Liver (tissue), 9 donors: ENCODE data around the gene DCUN1D3. TPM values are rescaled to one million over a fixed set of nuclear protein-coding genes. Genes with fewer than 3 reads are reported as not detected.

Source experiments
- DNase-seq: peaks from one replicate; pipeline ENCODE4 v3.0.0-alpha.2; 2017; ENCODE audit warnings: low spot score
- H3K27ac ChIP-seq, 2 donors: one replicate each; pipeline ENCODE4 v1.7.0; 2013; ENCODE audit warnings: inconsistent platforms in 2 of 2, low read length in 2 of 2, control low read depth in 1 of 2, low read depth in 1 of 2, mild to moderate bottlenecking in 1 of 2
- H3K27me3 ChIP-seq, 4 donors: one replicate each; pipeline versions ENCODE4 v1.6.1 to v1.7.0; 2013; ENCODE audit warnings: low read length in 3 of 4, inconsistent platforms in 1 of 4, mild to moderate bottlenecking in 1 of 4, moderate library complexity in 1 of 4; ENCODE audit not compliant: control insufficient read depth in 4 of 4, insufficient read depth in 4 of 4
- H3K36me3 ChIP-seq, 4 donors: one replicate each; pipeline versions ENCODE4 v1.6.1 to v1.7.0; 2013; ENCODE audit warnings: low read length in 3 of 4, mild to moderate bottlenecking in 3 of 4, low read depth in 1 of 4, moderate library complexity in 1 of 4; ENCODE audit not compliant: control insufficient read depth in 4 of 4, insufficient read depth in 3 of 4
- H3K4me1 ChIP-seq, 4 donors: one replicate each; pipeline versions ENCODE4 v1.6.1 to v1.7.0; 2013; ENCODE audit warnings: low read length in 3 of 4, mild to moderate bottlenecking in 3 of 4, moderate library complexity in 1 of 4; ENCODE audit not compliant: control insufficient read depth in 4 of 4, insufficient read depth in 4 of 4
- H3K4me3 ChIP-seq, 3 donors: one replicate each; pipeline versions ENCODE4 v1.6.1 to v1.7.0; 2013; ENCODE audit warnings: low read length in 3 of 3, control low read depth in 1 of 3, low read depth in 1 of 3, mild to moderate bottlenecking in 1 of 3
- H3K9ac ChIP-seq, 2 donors: one replicate each; pipeline ENCODE4 v1.7.0; 2013; ENCODE audit warnings: low read length in 2 of 2, mild to moderate bottlenecking in 2 of 2, moderate library complexity in 2 of 2, control low read depth in 1 of 2, low read depth in 1 of 2
- H3K9me3 ChIP-seq, 4 donors: one replicate each; pipeline versions ENCODE4 v1.6.1 to v1.7.0; 2013; ENCODE audit warnings: low read length in 3 of 4; ENCODE audit not compliant: control insufficient read depth in 4 of 4
- ATF3 ChIP-seq: IDR thresholded peaks from 2 replicates; pipeline ENCODE4 v1.6.1; 2016; ENCODE audit warnings: antibody characterized with exemption
- EGR1 ChIP-seq, 2 donors: IDR thresholded peaks; 2 replicates each; pipeline ENCODE4 v1.6.1; 2016 to 2018; ENCODE audit warnings: antibody characterized with exemption in 2 of 2, low read depth in 2 of 2
- FOXA1 ChIP-seq: IDR thresholded peaks from 2 replicates; pipeline ENCODE4 v1.6.1; 2016; ENCODE audit warnings: antibody characterized with exemption
- FOXA2 ChIP-seq: IDR thresholded peaks from 2 replicates; pipeline ENCODE4 v1.6.1; 2016; ENCODE audit warnings: antibody characterized with exemption
- GABPA ChIP-seq, 2 donors: IDR thresholded peaks in 1 of 2; conservative IDR thresholded peaks in 1 of 2; 2 replicates each; pipeline ENCODE4 v1.6.1; 2016; ENCODE audit warnings: antibody characterized with exemption in 2 of 2, mild to moderate bottlenecking in 1 of 2, moderate library complexity in 1 of 2
- HNF4A ChIP-seq, 2 donors: conservative IDR thresholded peaks; 2 replicates each; pipeline ENCODE4 v1.6.1; 2016; ENCODE audit warnings: antibody characterized with exemption in 2 of 2, mild to moderate bottlenecking in 2 of 2
- HNF4G ChIP-seq: IDR thresholded peaks from 2 replicates; pipeline ENCODE4 v1.6.1; 2016; ENCODE audit warnings: antibody characterized with exemption
- JUND ChIP-seq, 2 donors: IDR thresholded peaks; 2 replicates each; pipeline ENCODE4 v1.6.1; 2016; ENCODE audit warnings: antibody characterized with exemption in 2 of 2
- MAX ChIP-seq: IDR thresholded peaks from 2 replicates; pipeline ENCODE4 v1.6.1; 2016; ENCODE audit warnings: antibody characterized with exemption
- NR2F2 ChIP-seq: IDR thresholded peaks from 2 replicates; pipeline ENCODE4 v1.6.1; 2016; ENCODE audit warnings: antibody characterized with exemption
- RAD21 ChIP-seq, 2 donors: IDR thresholded peaks; 2 replicates each; pipeline ENCODE4 v1.6.1; 2016; ENCODE audit warnings: antibody characterized with exemption in 2 of 2, mild to moderate bottlenecking in 2 of 2
- REST ChIP-seq: IDR thresholded peaks from 2 replicates; pipeline ENCODE4 v1.6.1; 2016; ENCODE audit warnings: antibody characterized with exemption, mild to moderate bottlenecking
- RXRA ChIP-seq, 2 donors: IDR thresholded peaks; 2 replicates each; pipeline ENCODE4 v1.6.1; 2017 to 2018; ENCODE audit warnings: antibody characterized with exemption in 2 of 2, mild to moderate bottlenecking in 1 of 2
- SP1 ChIP-seq: IDR thresholded peaks from 2 replicates; pipeline ENCODE4 v1.6.1; 2018; ENCODE audit warnings: antibody characterized with exemption, mild to moderate bottlenecking
- TAF1 ChIP-seq: conservative IDR thresholded peaks from 2 replicates; pipeline ENCODE4 v1.6.1; 2016; ENCODE audit warnings: antibody characterized with exemption, mild to moderate bottlenecking
- YY1 ChIP-seq: IDR thresholded peaks from 2 replicates; pipeline ENCODE4 v1.6.1; 2016; ENCODE audit warnings: antibody characterized with exemption, mild to moderate bottlenecking
- ZBTB33 ChIP-seq: IDR thresholded peaks from 2 replicates; pipeline ENCODE4 v1.6.1; 2016; ENCODE audit warnings: antibody characterized with exemption
- WGBS: extraction: QIAGEN DNeasy Blood & Tissue Kit; methylation state at CpG from one replicate; pipeline ENCODE4 v1.1.7; 2013; 5-methylcytosine and 5-hydroxymethylcytosine counted together
- polyA plus RNA-seq, 2 donors: library from polyadenylated mRNA; stranded (reverse) in 1 of 2; unstranded in 1 of 2; fragments of 200-250 nt in 1 of 2; fragments of >200 nt in 1 of 2; fragmentation: Nextera tagmentation in 1 of 2; extraction: Ambion mirVana in 1 of 2; gene quantifications; one replicate each; pipeline versions ENCODE4 v1.2.1 to v1.2.3, GENCODE V29; 2013 to 2015
- total RNA-seq, 2 donors: library from RNA; depleted of rRNA; stranded (reverse); fragments of >200 nt; gene quantifications; one replicate each; pipeline ENCODE4 v1.2.3, GENCODE V29; 2014
- donor health status: healthy.
- donor health status: healthy.
- donor health status: healthy.
- donor health status: healthy.
- donor health status: healthy.

DCUN1D3 gene
- total and polyA plus RNA-seq, 4 donors = 2.7 to 16.8 (median 4.8) TPM

GRCh38 chr16:20859229-20859628 is 40.9 kb downstream of the DCUN1D3 start:
- peaks cover 2 to 28% (median 20%) of the 10 kb centered on the region in 4 donors for H3K36me3 ChIP-seq
- 97% methylated on average over 3 of the region's 3 CpGs for WGBS
- H3K27ac ChIP-seq = no peak overlapping the region

GRCh38 chr16:20857281-20857680 is 42.9 kb downstream of the DCUN1D3 start:
- 94% methylated on average over 2 of the region's 2 CpGs for WGBS
- TF ChIP-seq RXRA (IDR thresholded peaks at IDR 0.05) (no peak), YY1 (no peak), JUND (IDR thresholded peaks at IDR 0.05) (no peak), ATF3 (no peak), REST (no peak), HNF4A (conservative IDR thresholded peaks at IDR 0.05) (no peak), FOXA2 (no peak), GABPA (IDR thresholded peaks at IDR 0.05 in 1 of 2, conservative IDR thresholded peaks at IDR 0.05 in 1 of 2) (no peak), SP1 (no peak)

More at GRCh38 chr16:20859229-20859628, 40.9 kb downstream of the DCUN1D3 start:
- no peak overlapping the region for H3K9ac ChIP-seq
- no peak for DNase-seq
- H3K4me1 ChIP-seq = peaks cover 3 to 6% (median 3%) of the 10 kb centered on the region in 4 donors
- no peaks in the 10 kb centered on the region for H3K9me3 ChIP-seq
- no peak overlapping the region for H3K4me3 ChIP-seq
- no peaks in the 10 kb centered on the region for H3K27me3 ChIP-seq
- TF ChIP-seq ZBTB33 (no peak), FOXA1 (no peak), GABPA (IDR thresholded peaks at IDR 0.05 in 1 of 2, conservative IDR thresholded peaks at IDR 0.05 in 1 of 2) (no peak), ATF3 (no peak), NR2F2 (no peak), FOXA2 (no peak), SP1 (no peak), JUND (IDR thresholded peaks at IDR 0.05) (no peak), RAD21 (IDR thresholded peaks at IDR 0.05) (no peak), EGR1 (IDR thresholded peaks at IDR 0.05; ENCODE audit: low read depth in 2 of 2) (no peak), RXRA (IDR thresholded peaks at IDR 0.05) (no peak), REST (no peak), HNF4G (no peak), MAX (no peak), YY1 (no peak), TAF1 (no peak)

More at GRCh38 chr16:20857281-20857680, 42.9 kb downstream of the DCUN1D3 start:
- H3K4me3 ChIP-seq = no peak overlapping the region
- no peaks in the 10 kb centered on the region for H3K27me3 ChIP-seq
- H3K27ac ChIP-seq = no peak overlapping the region
- no peak for DNase-seq
- H3K9me3 ChIP-seq = no peaks in the 10 kb centered on the region
- H3K9ac ChIP-seq = no peak overlapping the region
- H3K36me3 ChIP-seq = peaks cover 2 to 26% (median 20%) of the 10 kb centered on the region in 4 donors
- H3K4me1 ChIP-seq = peaks cover 3 to 6% (median 3%) of the 10 kb centered on the region in 4 donors
